Measurements from ENCODE around the gene TM7SF3. TPM values are rescaled to one million over a fixed set of nuclear protein-coding genes. Genes with fewer than 3 reads are reported as not detected.
"Not testable (repeated sequence)": the region's sequence is repeated elsewhere in the genome, so short reads cannot be mapped to it uniquely, and the experiment has no call there.

Gene TM7SF3
- total RNA-seq, 2 experiments from 2014 or later = 39.1 to 42.8 TPM

DNA sequence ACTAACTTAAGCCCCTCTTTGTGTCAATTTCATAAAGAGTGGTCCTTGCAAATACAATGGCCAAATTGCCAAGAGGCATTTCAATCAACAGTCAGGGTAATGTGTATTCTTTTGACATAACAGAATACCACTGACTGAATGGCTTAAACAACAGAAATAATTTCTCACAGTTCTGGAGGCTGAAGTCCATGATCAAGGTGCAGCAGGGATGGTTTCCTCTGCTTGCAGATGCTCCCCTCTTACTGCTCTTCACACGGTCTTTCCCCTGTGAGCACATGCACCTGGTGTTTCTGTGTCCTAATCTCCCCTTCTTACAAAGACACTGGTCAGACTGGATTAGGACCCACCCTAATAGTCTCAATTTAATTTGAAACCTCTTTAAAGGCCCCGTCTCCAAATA lies 44.0 kb downstream of the TM7SF3 start:
- DNase-seq = no peak
- Mint-ChIP-seq H3K4me1 (ENCODE audit: low read depth) (peaks cover 9% of the 10 kb centered on the region), H3K4me3 (no peak overlapping the region), H3K27ac (no peak overlapping the region), H3K36me3 (ENCODE audit: low read depth) (peaks cover 27% of the 10 kb centered on the region), H3K9me3 (no peaks in the 10 kb centered on the region), H3K27me3 (ENCODE audit: low read depth) (no peaks in the 10 kb centered on the region)
- CTCF ChIA-PET = interaction anchor here (1.5 kb wide), 1 partner anchor 46 kb away, joined by 3 read pairs; no protein-coding TSS in a partner anchor
- intact Hi-C loops (cut with micrococcal nuclease) = no loop called here

- intact Hi-C loops (cut with micrococcal nuclease) = no loop called here
- H3K27me3 Mint-ChIP-seq (ENCODE audit: low read depth) = no peaks in the 10 kb centered on the region
- H3K4me1 Mint-ChIP-seq (ENCODE audit: low read depth) = peaks cover 6% of the 10 kb centered on the region
- DNase-seq = no peak
- no peak overlapping the region for H3K4me3 Mint-ChIP-seq
- H3K9me3 Mint-ChIP-seq = no peaks in the 10 kb centered on the region
- H3K27ac Mint-ChIP-seq = no peak overlapping the region
- peaks cover 25% of the 10 kb centered on the region for H3K36me3 Mint-ChIP-seq (ENCODE audit: low read depth)
- CTCF ChIA-PET = no interaction called here
Measured at GRCh38 chr12:26966842-26967241, 47.3 kb downstream of the TM7SF3 start.

GRCh38 chr12:26963413-26963812 lies 50.8 kb downstream of the TM7SF3 start:
- CTCF ChIA-PET = no interaction called here
- DNase-seq = no peak

DNA sequence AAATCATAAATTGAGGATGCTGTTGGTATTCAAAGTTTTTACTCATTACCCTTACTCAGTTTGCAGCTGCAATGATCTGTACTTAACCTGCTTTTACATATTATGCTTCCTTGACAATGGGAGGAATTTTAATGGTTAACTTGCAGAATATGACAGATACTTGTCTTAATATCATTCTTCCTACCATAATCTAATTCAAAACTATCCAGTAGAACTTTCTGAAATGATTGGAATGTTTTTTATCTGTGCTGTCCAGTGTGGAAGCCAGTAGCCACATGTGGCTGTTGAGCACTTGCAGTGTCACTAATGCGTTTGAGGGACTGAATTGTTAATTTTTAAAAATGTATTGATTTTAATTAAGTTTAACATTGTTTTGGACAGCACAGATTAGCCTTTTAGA lies 52.4 kb downstream of the TM7SF3 start:
- Mint-ChIP-seq H3K4me3 (no peak overlapping the region), H3K9me3 (no peaks in the 10 kb centered on the region), H3K27ac (no peak overlapping the region), H3K27me3 (ENCODE audit: low read depth) (no peaks in the 10 kb centered on the region), H3K4me1 (ENCODE audit: low read depth) (no peaks in the 10 kb centered on the region), H3K36me3 (ENCODE audit: low read depth) (peaks cover 19% of the 10 kb centered on the region)
- intact Hi-C loops (cut with micrococcal nuclease) = no loop called here
- no peak for DNase-seq
- CTCF ChIA-PET = no interaction called here

More at GRCh38 chr12:26963413-26963812, 50.8 kb downstream of the TM7SF3 start:
- Mint-ChIP-seq H3K4me1 (ENCODE audit: low read depth) (no peaks in the 10 kb centered on the region), H3K27me3 (ENCODE audit: low read depth) (no peaks in the 10 kb centered on the region), H3K4me3 (no peak overlapping the region), H3K36me3 (ENCODE audit: low read depth) (peaks cover 18% of the 10 kb centered on the region), H3K9me3 (no peaks in the 10 kb centered on the region), H3K27ac (no peak overlapping the region)
- intact Hi-C loops (cut with micrococcal nuclease) = no loop called here

DNA sequence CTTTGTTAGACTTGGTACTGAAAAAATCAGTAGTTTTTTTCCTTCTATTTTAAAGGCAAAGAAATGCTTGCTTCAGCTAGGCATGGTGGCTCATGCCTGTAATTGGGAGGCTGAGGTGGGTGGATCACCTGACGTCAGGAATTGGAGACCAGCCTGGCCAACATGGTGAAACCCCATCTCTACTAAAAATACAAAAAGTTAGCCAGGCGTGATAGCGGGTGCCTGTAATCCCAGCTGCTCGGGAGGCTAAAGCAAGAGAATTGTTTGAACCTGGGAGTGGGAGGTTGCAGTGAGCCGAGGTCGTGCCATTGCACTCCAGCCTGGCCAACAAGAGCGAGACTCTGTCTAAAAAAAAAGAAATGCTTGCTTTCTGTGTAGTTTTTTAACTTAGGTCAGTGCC lies 52.8 kb downstream of the TM7SF3 start:
- H3K27ac Mint-ChIP-seq; H3K9me3 Mint-ChIP-seq; H3K4me1 Mint-ChIP-seq (ENCODE audit: low read depth); H3K4me3 Mint-ChIP-seq; H3K27me3 Mint-ChIP-seq (ENCODE audit: low read depth); intact Hi-C loops (cut with micrococcal nuclease); CTCF ChIA-PET; DNase-seq: not testable (repeated sequence)
- peaks cover 22% of the 10 kb centered on the region for H3K36me3 Mint-ChIP-seq (ENCODE audit: low read depth)

DNA sequence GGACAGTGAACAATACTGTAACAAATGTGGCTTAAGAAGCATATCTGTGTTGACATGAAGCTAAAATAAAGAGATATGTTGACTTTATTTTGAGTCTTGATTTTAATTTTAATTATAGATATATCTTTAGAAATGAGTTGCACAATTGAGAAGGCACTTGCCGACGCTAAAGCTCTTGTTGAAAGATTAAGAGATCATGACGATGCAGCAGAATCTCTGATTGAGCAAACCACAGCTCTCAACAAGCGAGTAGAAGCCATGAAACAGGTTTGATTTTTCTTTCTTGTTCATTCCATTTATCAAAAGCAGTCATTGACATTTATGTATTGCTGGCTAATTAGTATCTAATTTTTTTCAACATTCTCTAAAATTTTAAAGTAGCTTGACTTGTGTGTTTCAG lies 60.2 kb downstream of the TM7SF3 start:
- Mint-ChIP-seq H3K27ac (no peak overlapping the region), H3K36me3 (ENCODE audit: low read depth) (peaks cover 22% of the 10 kb centered on the region), H3K9me3 (no peaks in the 10 kb centered on the region), H3K4me1 (ENCODE audit: low read depth) (peaks cover 38% of the 10 kb centered on the region), H3K4me3 (no peak overlapping the region), H3K27me3 (ENCODE audit: low read depth) (no peaks in the 10 kb centered on the region)
- no peak for DNase-seq
- CTCF ChIA-PET = no interaction called here
- intact Hi-C loops (cut with micrococcal nuclease) = no loop called here

GRCh38 chr12:26953447-26953846 lies 60.7 kb downstream of the TM7SF3 start:
- H3K4me3 Mint-ChIP-seq = no peak overlapping the region
- H3K27ac Mint-ChIP-seq = no peak overlapping the region
- CTCF ChIA-PET = interaction anchor here (0.6 kb wide), 1 partner anchor 786 kb away, joined by 3 read pairs; no protein-coding TSS in a partner anchor
- peaks cover 39% of the 10 kb centered on the region for H3K4me1 Mint-ChIP-seq (ENCODE audit: low read depth)
- intact Hi-C loops (cut with micrococcal nuclease) = loop anchor here (2.0 kb wide), 1 partner anchor 15 kb away; the partner anchor contains the start of gene FGFR1OP2
- no peaks in the 10 kb centered on the region for H3K27me3 Mint-ChIP-seq (ENCODE audit: low read depth)
- peaks cover 25% of the 10 kb centered on the region for H3K36me3 Mint-ChIP-seq (ENCODE audit: low read depth)
- DNase-seq = no peak
- peaks cover under 1% of the 10 kb centered on the region for H3K9me3 Mint-ChIP-seq

GRCh38 chr12:26948309-26948708 lies 65.9 kb downstream of the TM7SF3 start:
- H3K4me1 Mint-ChIP-seq (ENCODE audit: low read depth) = peaks cover 56% of the 10 kb centered on the region

DNA sequence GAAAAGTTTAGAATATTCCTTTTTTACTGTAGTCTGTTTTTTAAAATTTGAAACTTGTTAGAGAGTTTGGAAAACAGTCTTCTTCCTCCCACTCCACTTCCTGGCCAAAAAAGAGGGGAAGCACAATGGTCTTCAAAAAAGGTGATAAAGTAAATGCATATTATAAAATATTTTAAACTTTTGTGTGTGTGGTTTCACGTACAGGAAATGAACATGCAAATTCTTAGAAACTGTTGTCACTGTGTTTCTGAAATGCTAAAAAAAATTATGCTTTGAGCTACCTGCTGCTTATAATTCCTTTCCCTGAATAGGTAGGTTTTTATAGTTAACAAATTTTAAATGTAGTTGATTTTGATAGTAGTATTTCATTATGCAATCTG lies 73.0 kb downstream of the TM7SF3 start:
- Mint-ChIP-seq H3K27ac (peak overlapping the region; percentile 91), H3K4me3 (peak overlapping the region; percentile 66), H3K4me1 (ENCODE audit: low read depth) (peaks cover 47% of the 10 kb centered on the region), H3K9me3 (no peaks in the 10 kb centered on the region), H3K36me3 (ENCODE audit: low read depth) (peaks cover 4% of the 10 kb centered on the region), H3K27me3 (ENCODE audit: low read depth) (no peaks in the 10 kb centered on the region)
- no peak for DNase-seq
- intact Hi-C loops (cut with micrococcal nuclease) = no loop called here
- CTCF ChIA-PET = interaction anchor here (1.2 kb wide), 1 partner anchor 72 kb away, joined by 3 read pairs; the partner anchor contains the start of gene TM7SF3

More at GRCh38 chr12:26948309-26948708, 65.9 kb downstream of the TM7SF3 start:
- H3K9me3 Mint-ChIP-seq = peaks cover 8% of the 10 kb centered on the region
- H3K27me3 Mint-ChIP-seq (ENCODE audit: low read depth) = no peaks in the 10 kb centered on the region
- CTCF ChIA-PET = no interaction called here
- H3K36me3 Mint-ChIP-seq (ENCODE audit: low read depth) = peaks cover 28% of the 10 kb centered on the region
- peak overlapping the region; percentile 73 for H3K27ac Mint-ChIP-seq
- intact Hi-C loops (cut with micrococcal nuclease) = no loop called here
- H3K4me3 Mint-ChIP-seq = no peak overlapping the region
- no peak for DNase-seq

DNA sequence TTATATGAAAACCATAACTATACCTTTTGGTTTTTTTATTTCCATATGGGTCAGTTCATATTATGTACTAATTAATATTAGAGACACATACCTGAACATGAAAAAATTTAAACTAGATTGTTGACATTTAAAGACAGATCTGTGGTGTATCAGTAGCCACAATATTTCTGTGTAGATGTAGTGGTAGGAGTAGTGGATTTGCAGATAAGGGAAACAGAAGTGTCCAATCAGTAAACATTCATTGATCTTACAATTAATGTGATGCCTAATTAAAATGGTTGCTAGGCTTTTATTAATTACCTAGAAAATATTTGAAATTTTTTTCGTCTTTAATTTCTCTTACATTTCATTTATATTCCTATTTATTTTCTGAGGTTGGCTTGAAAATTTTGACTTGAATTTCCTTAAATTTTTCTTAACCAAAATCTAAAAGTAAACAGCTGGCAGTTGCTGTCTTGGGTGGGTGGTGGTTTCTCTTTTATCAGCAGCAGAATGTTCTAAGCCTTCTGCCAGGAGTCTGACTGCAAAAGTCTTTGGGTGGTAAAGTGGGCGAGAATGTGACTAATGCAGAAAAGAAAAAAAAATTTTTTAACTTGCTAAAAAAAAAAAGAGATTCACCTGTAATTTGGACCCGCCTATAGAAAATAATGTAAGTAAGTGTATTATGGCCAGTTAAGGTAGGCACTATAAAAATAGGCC lies 73.5 kb downstream of the TM7SF3 start:
- Mint-ChIP-seq H3K27me3 (ENCODE audit: low read depth) (no peaks in the 10 kb centered on the region), H3K4me3 (peak overlapping the region; percentile 66), H3K27ac (peak overlapping the region; percentile 91), H3K36me3 (ENCODE audit: low read depth) (no peaks in the 10 kb centered on the region), H3K4me1 (ENCODE audit: low read depth) (peaks cover 48% of the 10 kb centered on the region), H3K9me3 (no peaks in the 10 kb centered on the region)
- CTCF ChIA-PET = interaction anchor here (1.2 kb wide), 1 partner anchor 73 kb away, joined by 3 read pairs; the partner anchor contains the start of gene TM7SF3
- intact Hi-C loops (cut with micrococcal nuclease) = no loop called here
- DNase-seq = peak; percentile 29

DNA sequence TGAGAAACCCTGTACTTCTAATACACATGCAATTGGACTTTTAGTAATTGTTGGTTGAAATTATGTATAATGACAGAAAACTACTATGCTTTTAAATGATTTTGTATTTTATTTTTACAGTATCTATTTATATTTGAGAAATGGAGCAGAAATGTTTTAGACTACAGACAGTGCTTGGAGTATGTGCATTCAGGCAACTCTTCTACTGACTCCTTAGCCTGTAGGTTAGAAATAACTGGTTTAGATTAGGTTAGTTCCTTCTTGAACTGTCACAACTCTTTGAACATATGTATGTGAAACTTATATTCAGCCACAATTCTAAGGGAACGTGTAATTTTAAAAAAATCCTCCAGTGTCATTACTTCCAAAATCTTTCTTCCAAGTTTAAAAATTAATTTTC lies 74.2 kb downstream of the TM7SF3 start:
- DNase-seq = no peak
- Mint-ChIP-seq H3K27me3 (ENCODE audit: low read depth) (no peaks in the 10 kb centered on the region), H3K27ac (peak overlapping the region; percentile 65), H3K36me3 (ENCODE audit: low read depth) (peaks cover under 1% of the 10 kb centered on the region), H3K9me3 (no peaks in the 10 kb centered on the region), H3K4me3 (peak overlapping the region; percentile 93), H3K4me1 (ENCODE audit: low read depth) (peaks cover 53% of the 10 kb centered on the region)
- CTCF ChIA-PET = no interaction called here
- intact Hi-C loops (cut with micrococcal nuclease) = loop anchor here (2.0 to 5.0 kb wide), 3 partner anchors 13 to 522 kb away; no protein-coding TSS in a partner anchor

DNA sequence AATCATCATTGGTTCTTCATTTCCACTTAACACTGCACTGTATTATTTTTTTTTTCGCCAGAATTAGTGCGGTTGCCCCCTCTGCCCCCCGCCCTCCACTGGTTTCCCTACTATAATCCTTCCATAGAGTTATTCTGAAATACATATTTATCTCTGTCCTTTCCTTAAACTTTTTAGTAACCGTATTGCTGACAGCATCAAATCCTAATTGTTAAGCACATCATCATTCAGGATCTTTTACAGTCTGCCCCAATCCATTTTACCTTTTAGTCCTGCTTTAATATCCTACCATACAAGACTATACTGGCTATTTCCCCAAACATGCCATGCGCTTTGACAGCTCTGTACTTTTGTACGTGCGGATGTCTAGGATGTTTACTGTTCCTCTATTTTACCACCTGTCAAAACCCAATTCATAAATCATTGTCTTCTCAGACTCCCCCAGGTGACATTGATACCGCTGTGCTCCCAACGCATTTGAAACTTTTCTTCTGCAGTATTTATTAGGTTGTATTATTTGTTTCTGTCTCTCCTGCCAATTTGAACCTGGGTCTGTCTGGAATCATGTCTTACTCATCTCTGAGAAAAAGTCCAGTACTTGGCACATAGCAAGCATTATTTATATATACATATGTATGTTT lies 74.9 kb downstream of the TM7SF3 start:
- Mint-ChIP-seq H3K27me3 (ENCODE audit: low read depth) (no peaks in the 10 kb centered on the region), H3K36me3 (ENCODE audit: low read depth) (peaks cover 6% of the 10 kb centered on the region), H3K4me1 (ENCODE audit: low read depth) (peaks cover 56% of the 10 kb centered on the region), H3K27ac (peak overlapping the region; percentile 98), H3K4me3 (peak overlapping the region; percentile 93), H3K9me3 (no peaks in the 10 kb centered on the region)
- intact Hi-C loops (cut with micrococcal nuclease) = loop anchor here (2.0 to 5.0 kb wide), 3 partner anchors 13 to 523 kb away; no protein-coding TSS in a partner anchor
- peak; percentile 10 for DNase-seq
- CTCF ChIA-PET = no interaction called here
